Progenitor cell of endocrine pancreas (in vitro differentiated cells): Measurements from ENCODE around the gene SEMA3D. TPM values are rescaled to one million over a fixed set of nuclear protein-coding genes. Genes with fewer than 3 reads are reported as not detected.

Experiments used
- DNase-seq: peaks from one replicate; pipeline ENCODE4 v3.0.0; 2021; ENCODE audit warnings: low spot score; ENCODE audit not compliant: unreplicated experiment
- H3K27ac Mint-ChIP-seq: 2 replicates; pipeline ENCODE4 v1.8.0; 2021; ENCODE audit warnings: mild to moderate bottlenecking, moderate library complexity, mixed read lengths
- H3K27me3 Mint-ChIP-seq: 2 replicates; pipeline ENCODE4 v1.8.0; 2021; ENCODE audit warnings: mixed read lengths
- H3K36me3 Mint-ChIP-seq: 2 replicates; pipeline ENCODE4 v1.8.0; 2022; ENCODE audit warnings: mixed read lengths; ENCODE audit not compliant: insufficient read depth
- H3K4me1 Mint-ChIP-seq: 2 replicates; pipeline ENCODE4 v1.8.0; 2021; ENCODE audit warnings: low read depth, mixed read lengths
- H3K4me3 Mint-ChIP-seq: 2 replicates; pipeline ENCODE4 v1.8.0; 2021; ENCODE audit warnings: low read depth, mild to moderate bottlenecking, moderate library complexity, mixed read lengths
- H3K9me3 Mint-ChIP-seq: 2 replicates; pipeline ENCODE4 v1.8.0; 2021; ENCODE audit warnings: low read depth, mixed read lengths
- total RNA-seq: library from RNA; stranded (reverse); gene quantifications from 2 replicates; pipeline ENCODE4 v1.2.1, GENCODE V29; 2021
- TF ChIP-seq, protein P1 (sequence below): fragments of 200-600 bp; sonication (generic); IDR thresholded peaks from one replicate; pipeline ENCODE4 v1.5.0; 2021; ENCODE audit warnings: antibody characterized with exemption, mild to moderate bottlenecking; ENCODE audit not compliant: unreplicated experiment

The SEMA3D gene
- total RNA-seq, 1 donor from 2014 or later = 27.9 TPM

DNA sequence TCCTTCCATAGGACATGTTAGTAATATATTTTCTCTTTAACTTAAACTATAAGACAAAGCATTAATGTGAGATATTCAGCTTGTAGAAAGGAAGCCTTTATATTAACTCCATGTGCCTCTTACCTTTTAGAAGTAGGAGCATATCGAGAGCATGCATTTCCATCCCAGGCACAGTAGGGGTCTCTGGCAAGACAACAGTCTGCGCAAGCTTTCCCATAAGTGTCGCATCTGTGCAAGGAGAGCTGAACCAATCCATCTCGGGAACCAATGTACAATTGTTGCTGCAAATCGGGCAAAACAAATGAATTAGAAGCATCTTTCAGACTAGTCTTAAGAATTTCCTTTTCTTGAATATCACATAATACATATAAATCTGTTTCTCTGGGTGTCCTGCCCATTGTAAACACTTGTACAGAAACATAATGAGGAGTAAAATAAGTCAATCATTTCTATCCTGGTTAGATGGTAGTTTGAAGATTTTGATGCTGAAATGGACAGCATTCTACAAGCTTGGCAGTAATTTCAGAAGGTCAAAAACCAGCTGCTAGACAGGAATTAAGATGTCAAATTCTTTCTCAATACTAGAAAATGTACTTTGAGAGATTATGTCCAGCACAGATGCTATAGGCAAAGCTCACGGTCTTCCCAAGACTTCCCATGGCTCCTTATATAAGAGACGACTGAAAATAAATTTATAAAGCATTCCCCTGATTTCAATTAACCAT is 171.8 kb downstream of the SEMA3D start:
- H3K27ac Mint-ChIP-seq = no peak overlapping the region
- no peak for DNase-seq
- TF ChIP-seq, protein P1, sequence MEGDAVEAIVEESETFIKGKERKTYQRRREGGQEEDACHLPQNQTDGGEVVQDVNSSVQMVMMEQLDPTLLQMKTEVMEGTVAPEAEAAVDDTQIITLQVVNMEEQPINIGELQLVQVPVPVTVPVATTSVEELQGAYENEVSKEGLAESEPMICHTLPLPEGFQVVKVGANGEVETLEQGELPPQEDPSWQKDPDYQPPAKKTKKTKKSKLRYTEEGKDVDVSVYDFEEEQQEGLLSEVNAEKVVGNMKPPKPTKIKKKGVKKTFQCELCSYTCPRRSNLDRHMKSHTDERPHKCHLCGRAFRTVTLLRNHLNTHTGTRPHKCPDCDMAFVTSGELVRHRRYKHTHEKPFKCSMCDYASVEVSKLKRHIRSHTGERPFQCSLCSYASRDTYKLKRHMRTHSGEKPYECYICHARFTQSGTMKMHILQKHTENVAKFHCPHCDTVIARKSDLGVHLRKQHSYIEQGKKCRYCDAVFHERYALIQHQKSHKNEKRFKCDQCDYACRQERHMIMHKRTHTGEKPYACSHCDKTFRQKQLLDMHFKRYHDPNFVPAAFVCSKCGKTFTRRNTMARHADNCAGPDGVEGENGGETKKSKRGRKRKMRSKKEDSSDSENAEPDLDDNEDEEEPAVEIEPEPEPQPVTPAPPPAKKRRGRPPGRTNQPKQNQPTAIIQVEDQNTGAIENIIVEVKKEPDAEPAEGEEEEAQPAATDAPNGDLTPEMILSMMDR = no peak
- no peak overlapping the region for H3K4me3 Mint-ChIP-seq
- peaks cover 2% of the 10 kb centered on the region for H3K4me1 Mint-ChIP-seq
- peaks cover 19% of the 10 kb centered on the region for H3K36me3 Mint-ChIP-seq
- no peaks in the 10 kb centered on the region for H3K27me3 Mint-ChIP-seq
- H3K9me3 Mint-ChIP-seq = no peaks in the 10 kb centered on the region

DNA sequence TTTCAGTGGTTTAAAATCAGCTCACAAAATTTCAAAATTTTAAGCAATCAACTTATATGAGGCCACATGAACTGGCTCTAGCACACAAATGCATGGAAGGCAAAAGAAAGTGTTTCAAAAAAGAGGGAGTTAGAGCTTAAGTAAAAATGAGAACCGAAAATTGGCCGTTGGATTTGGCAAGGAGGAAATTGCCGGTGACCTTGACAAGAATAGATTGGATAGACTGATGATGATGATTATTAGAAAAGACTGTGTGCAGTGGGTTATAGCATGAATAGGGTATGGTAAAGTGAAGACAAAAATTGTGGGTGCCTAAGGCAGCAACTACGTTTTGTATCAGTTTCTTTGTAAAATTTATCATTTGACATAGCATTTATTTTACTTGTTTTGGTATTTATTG is 175.7 kb downstream of the SEMA3D start:
- TF ChIP-seq, protein P1 = no peak
- DNase-seq = no peak

DNA sequence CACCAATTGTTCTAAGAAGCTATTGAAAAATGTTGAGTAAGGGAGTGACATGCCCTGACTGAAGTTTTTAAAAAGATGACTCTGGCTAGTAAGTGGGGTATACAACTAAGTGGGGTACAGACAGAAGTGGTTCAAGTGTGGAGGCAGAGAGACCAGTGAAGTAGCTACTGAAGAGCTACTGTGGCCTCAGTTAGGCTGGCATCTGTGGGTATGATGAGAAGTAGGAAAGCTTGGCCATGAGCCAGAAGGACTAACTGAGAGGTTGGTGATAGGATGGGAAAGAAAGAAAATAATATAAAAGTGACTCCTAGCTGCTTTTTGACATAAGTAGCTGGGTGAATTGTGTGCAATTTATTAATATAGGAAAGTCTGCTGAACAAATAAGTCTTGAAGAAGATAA is 176.6 kb downstream of the SEMA3D start:
- H3K27me3 Mint-ChIP-seq = no peaks in the 10 kb centered on the region
- TF ChIP-seq, protein P1 = no peak

More for the DNA sequence above, 175.7 kb downstream of the SEMA3D start:
- Mint-ChIP-seq H3K27ac (no peak overlapping the region), H3K9me3 (no peaks in the 10 kb centered on the region), H3K4me1 (peaks cover 2% of the 10 kb centered on the region), H3K27me3 (no peaks in the 10 kb centered on the region), H3K36me3 (peaks cover 18% of the 10 kb centered on the region), H3K4me3 (no peak overlapping the region)

DNA sequence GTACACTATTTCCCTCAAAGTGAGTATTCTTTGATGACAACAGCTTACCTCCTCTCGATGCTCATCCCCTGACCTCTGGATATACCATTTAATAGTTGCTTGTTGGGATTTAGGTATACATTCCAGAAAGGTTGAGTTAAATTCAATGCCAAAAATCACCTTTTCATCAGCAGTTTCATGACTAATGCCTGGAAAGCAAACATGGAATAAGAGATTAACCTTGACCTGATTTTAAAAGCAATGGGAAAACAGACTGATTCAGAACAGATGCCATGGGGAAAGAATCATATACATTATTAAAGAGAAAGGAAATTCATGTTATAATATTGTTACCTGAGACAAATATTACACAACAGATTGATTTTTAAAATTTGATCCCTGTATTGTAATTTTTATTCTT is 180.1 kb downstream of the SEMA3D start:
- Mint-ChIP-seq H3K27ac (no peak overlapping the region), H3K4me1 (peaks cover 7% of the 10 kb centered on the region), H3K4me3 (no peak overlapping the region), H3K9me3 (no peaks in the 10 kb centered on the region), H3K36me3 (peaks cover 13% of the 10 kb centered on the region), H3K27me3 (no peaks in the 10 kb centered on the region)
- no peak for DNase-seq
- TF ChIP-seq, protein P1 = no peak

More for the DNA sequence above, 176.6 kb downstream of the SEMA3D start:
- peaks cover 2% of the 10 kb centered on the region for H3K4me1 Mint-ChIP-seq
- H3K4me3 Mint-ChIP-seq = no peak overlapping the region
- DNase-seq = no peak
- peaks cover 18% of the 10 kb centered on the region for H3K36me3 Mint-ChIP-seq
- no peak overlapping the region for H3K27ac Mint-ChIP-seq
- H3K9me3 Mint-ChIP-seq = no peaks in the 10 kb centered on the region

DNA sequence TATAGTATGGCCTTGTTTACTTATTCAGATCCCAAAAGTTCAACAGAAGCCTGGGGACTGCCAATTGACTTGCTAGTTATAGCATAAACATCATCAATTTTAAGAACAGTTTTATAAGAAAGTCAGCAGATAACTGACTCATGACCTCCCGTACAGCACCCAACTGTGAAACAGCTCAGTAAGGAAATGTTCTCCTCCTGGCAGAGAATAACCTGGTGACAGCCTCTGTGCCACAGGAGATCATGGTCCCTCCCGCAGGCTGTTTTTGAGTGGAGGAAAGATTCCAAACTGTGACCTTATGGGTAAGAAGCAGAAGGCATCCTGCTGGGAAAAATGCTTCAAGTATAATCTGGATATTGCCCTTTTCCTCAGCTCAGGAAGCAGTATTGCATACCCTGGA is 182.5 kb downstream of the SEMA3D start:
- H3K4me3 Mint-ChIP-seq = no peak overlapping the region
- no peaks in the 10 kb centered on the region for H3K27me3 Mint-ChIP-seq
- peaks cover 5% of the 10 kb centered on the region for H3K36me3 Mint-ChIP-seq
- TF ChIP-seq, protein P1 = no peak
- H3K27ac Mint-ChIP-seq = no peak overlapping the region
- DNase-seq = no peak
- H3K9me3 Mint-ChIP-seq = no peaks in the 10 kb centered on the region
- H3K4me1 Mint-ChIP-seq = peaks cover 7% of the 10 kb centered on the region
